RWPE1 (cell line): Measurements from ENCODE around the gene ZMAT3.

Experiments used
- CTCF ChIA-PET: fragments of 350-600 bp; sonication (Branson Sonifier 250); formaldehyde crosslinking; extraction: SDS; loops from one replicate; lab custom pipeline; 2021; lab: Yijun Ruan, JAX
- POLR2A ChIA-PET: fragments of 400-600 bp; formaldehyde crosslinking; extraction: SDS; loops from one replicate; lab custom pipeline; 2020; ENCODE audit warnings: antibody characterized with exemption; ENCODE audit not compliant: low non-redundant PET; lab: Yijun Ruan, JAX
- DNase-seq: peaks from one replicate; pipeline ENCODE4 v3.0.0; 2012; ENCODE audit warnings: low spot score
- H3K27ac ChIP-seq: fragments of 450-650 bp; 2 replicates; pipeline ENCODE4 v1.5.1; 2017
- CTCF ChIP-seq: fragments of 450-650 bp; conservative IDR thresholded peaks from 2 replicates; pipeline ENCODE4 v1.5.1; 2017; ENCODE audit warnings: low read depth, mild to moderate bottlenecking

The ZMAT3 gene

GRCh38 chr3:179072100-179072438, 460 bp upstream of the ZMAT3 start:
- DNase-seq: peak; percentile 20
- no peak for TF ChIP-seq CTCF
- ChIA-PET POLR2A (no interaction called here), CTCF (interaction anchor here (0.7 kb wide), 1 partner anchor 118 kb away, joined by 3 read pairs; no protein-coding TSS in a partner anchor)
- H3K27ac ChIP-seq: peak overlapping the region; percentile 89

- POLR2A ChIA-PET: no interaction called here
- TF ChIP-seq CTCF: no peak
- DNase-seq: no peak
- CTCF ChIA-PET: interaction anchor here (0.5 to 0.6 kb wide), 2 partner anchors 17 to 88 kb away, joined by 4 to 5 read pairs; no protein-coding TSS in a partner anchor
- peak overlapping the region; percentile 89 for H3K27ac ChIP-seq
Observed at GRCh38 chr3:179071027-179071322, 634 bp downstream of the ZMAT3 start.

- POLR2A ChIA-PET: no interaction called here
- H3K27ac ChIP-seq: no peak overlapping the region
- peak; percentile 23 for DNase-seq
- CTCF ChIA-PET: interaction anchor here (0.6 to 0.7 kb wide), 5 partner anchors 73 to 252 kb away, joined by 3 to 4 read pairs (median 4); no protein-coding TSS in a partner anchor
- TF ChIP-seq CTCF: no peak
Observed at GRCh38 chr3:179069762-179070390, 1.7 kb downstream of the ZMAT3 start.

GRCh38 chr3:179068779-179069530, 2.7 kb downstream of the ZMAT3 start:
- no peak overlapping the region for H3K27ac ChIP-seq
- peak; percentile 27 for DNase-seq
- CTCF ChIA-PET: interaction anchor here (0.6 to 0.7 kb wide), 3 partner anchors 9 to 251 kb away, joined by 4 to 6 read pairs (median 4); no protein-coding TSS in a partner anchor
- POLR2A ChIA-PET: no interaction called here
- peak; percentile 58 for TF ChIP-seq CTCF

GRCh38 chr3:179067839-179068238, 3.8 kb downstream of the ZMAT3 start:
- CTCF ChIA-PET: no interaction called here
- POLR2A ChIA-PET: no interaction called here
- no peak for TF ChIP-seq CTCF
- H3K27ac ChIP-seq: no peak overlapping the region
- DNase-seq: no peak

- no peak for DNase-seq
- CTCF ChIA-PET: interaction anchor here (0.5 kb wide), 1 partner anchor 249 kb away, joined by 3 read pairs; no protein-coding TSS in a partner anchor
- TF ChIP-seq CTCF: no peak
- no peak overlapping the region for H3K27ac ChIP-seq
- POLR2A ChIA-PET: no interaction called here
Observed at GRCh38 chr3:179067291-179067690, 4.3 kb downstream of the ZMAT3 start.
